Left lobe of liver (tissue), 2 donors: ENCODE results near the gene MTMR10. TPM values are rescaled to one million over a fixed set of nuclear protein-coding genes. Genes with fewer than 3 reads are reported as not detected.

Source experiments
- ATAC-seq: fragments of 200-7000 bp; cut with Tn5 transposase; one replicate; pipeline ENCODE4 v1.9.1; 2020; ENCODE audit warnings: mild to moderate bottlenecking, moderate library complexity
- DNase-seq: peaks from one replicate; pipeline ENCODE4 v3.0.0-alpha.2; 2020; ENCODE audit warnings: low spot score
- total RNA-seq: library from RNA; stranded (reverse); gene quantifications from one replicate; pipeline ENCODE4 v1.2.1, GENCODE V29; 2021
- donor health status: DM: no; HTN: no; CAD: no; lungs with moderate emphysema.
- donor health status: DM: no; HTN: yes; CAD: no.

MTMR10 gene
- total RNA-seq, 1 donor from 2014 or later, result 26.6 TPM

- DNase-seq, result no peak
Measured at GRCh38 chr15:31013863-31014607, 22.6 kb upstream of the MTMR10 start.

GRCh38 chr15:31012455-31012854 is 21.0 kb upstream of the MTMR10 start:
- no peak for DNase-seq
- ATAC-seq, result no peak

More at GRCh38 chr15:31013863-31014607, 22.6 kb upstream of the MTMR10 start:
- peak; percentile 92 for ATAC-seq

GRCh38 chr15:31010036-31010435 is 18.6 kb upstream of the MTMR10 start:
- no peak for ATAC-seq
- no peak for DNase-seq

- ATAC-seq (no peak), DNase-seq (no peak)
Measured at GRCh38 chr15:31005660-31006059, 14.2 kb upstream of the MTMR10 start.

GRCh38 chr15:31004220-31004733 is 12.8 kb upstream of the MTMR10 start:
- DNase-seq (no peak), ATAC-seq (no peak)

- ATAC-seq (no peak), DNase-seq (no peak)
Measured at GRCh38 chr15:31001702-31002101, 10.3 kb upstream of the MTMR10 start.

GRCh38 chr15:30999729-31000128 is 8.3 kb upstream of the MTMR10 start:
- DNase-seq (no peak), ATAC-seq (no peak)

- no peak for ATAC-seq
Measured at GRCh38 chr15:30997270-30997669, 5.8 kb upstream of the MTMR10 start.

GRCh38 chr15:30992249-30992864 is 929 bp upstream of the MTMR10 start:
- ATAC-seq (no peak), DNase-seq (no peak)

More at GRCh38 chr15:30997270-30997669, 5.8 kb upstream of the MTMR10 start:
- no peak for DNase-seq

GRCh38 chr15:30990446-30991254 is 778 bp downstream of the MTMR10 start:
- DNase-seq, result no peak

GRCh38 chr15:30990036-30990435 is 1.4 kb downstream of the MTMR10 start:
- no peak for DNase-seq
- no peak for ATAC-seq

More at GRCh38 chr15:30990446-30991254, 778 bp downstream of the MTMR10 start:
- peak; percentile 14 for ATAC-seq

GRCh38 chr15:30985081-30985531 is 6.3 kb downstream of the MTMR10 start:
- no peak for DNase-seq

GRCh38 chr15:30984542-30984941 is 6.9 kb downstream of the MTMR10 start:
- DNase-seq (no peak), ATAC-seq (no peak)

More at GRCh38 chr15:30985081-30985531, 6.3 kb downstream of the MTMR10 start:
- ATAC-seq, result peak; percentile 30

GRCh38 chr15:30984118-30984517 is 7.3 kb downstream of the MTMR10 start:
- no peak for ATAC-seq
- DNase-seq, result no peak

GRCh38 chr15:30979457-30979856 is 12.0 kb downstream of the MTMR10 start:
- no peak for DNase-seq
- ATAC-seq, result peak; percentile 18

- ATAC-seq, result no peak
- no peak for DNase-seq
Measured at GRCh38 chr15:30978328-30978727, 13.1 kb downstream of the MTMR10 start.

GRCh38 chr15:30974112-30974511 is 17.3 kb downstream of the MTMR10 start:
- DNase-seq (no peak), ATAC-seq (no peak)

- DNase-seq (no peak), ATAC-seq (no peak)
Measured at GRCh38 chr15:30973379-30973778, 18.0 kb downstream of the MTMR10 start.

- DNase-seq (no peak), ATAC-seq (no peak)
Measured at GRCh38 chr15:30969724-30970123, 21.7 kb downstream of the MTMR10 start.

GRCh38 chr15:30963681-30964080 is 27.7 kb downstream of the MTMR10 start:
- no peak for ATAC-seq
- no peak for DNase-seq

GRCh38 chr15:30962659-30963058 is 28.8 kb downstream of the MTMR10 start:
- ATAC-seq (no peak), DNase-seq (no peak)
